Mononuclear cell (primary cell): ENCODE data around the gene RASSF5. TPM values are rescaled to one million over a fixed set of nuclear protein-coding genes. Genes with fewer than 3 reads are reported as not detected.
"Not testable (repeated sequence)": the region's sequence is repeated elsewhere in the genome, so short reads cannot be mapped to it uniquely, and the experiment has no call there.

Experiments
- H3K27me3 ChIP-seq: 2 replicates; pipeline ENCODE4 v1.6.0; 2011; ENCODE audit warnings: low read length, control low read depth; ENCODE audit not compliant: insufficient read depth
- H3K4me1 ChIP-seq: 2 replicates; pipeline ENCODE4 v1.5.1; 2011; ENCODE audit warnings: mild to moderate bottlenecking, low read length, control low read depth; ENCODE audit not compliant: insufficient read depth
- H3K4me3 ChIP-seq: 2 replicates; pipeline ENCODE4 v1.5.1; 2011; ENCODE audit warnings: mild to moderate bottlenecking, low read length, moderate library complexity
- H3K9me3 ChIP-seq: 2 replicates; pipeline ENCODE4 v1.5.1; 2011; ENCODE audit warnings: low read depth, mild to moderate bottlenecking, control low read depth, low read length
- total RNA-seq: library from RNA; depleted of rRNA; stranded (reverse); fragments of >200 nt; gene quantifications from one replicate; pipeline ENCODE4 v1.2.3, GENCODE V29; 2012

RASSF5 gene
- total RNA-seq, 1 donor: 209 TPM

DNA sequence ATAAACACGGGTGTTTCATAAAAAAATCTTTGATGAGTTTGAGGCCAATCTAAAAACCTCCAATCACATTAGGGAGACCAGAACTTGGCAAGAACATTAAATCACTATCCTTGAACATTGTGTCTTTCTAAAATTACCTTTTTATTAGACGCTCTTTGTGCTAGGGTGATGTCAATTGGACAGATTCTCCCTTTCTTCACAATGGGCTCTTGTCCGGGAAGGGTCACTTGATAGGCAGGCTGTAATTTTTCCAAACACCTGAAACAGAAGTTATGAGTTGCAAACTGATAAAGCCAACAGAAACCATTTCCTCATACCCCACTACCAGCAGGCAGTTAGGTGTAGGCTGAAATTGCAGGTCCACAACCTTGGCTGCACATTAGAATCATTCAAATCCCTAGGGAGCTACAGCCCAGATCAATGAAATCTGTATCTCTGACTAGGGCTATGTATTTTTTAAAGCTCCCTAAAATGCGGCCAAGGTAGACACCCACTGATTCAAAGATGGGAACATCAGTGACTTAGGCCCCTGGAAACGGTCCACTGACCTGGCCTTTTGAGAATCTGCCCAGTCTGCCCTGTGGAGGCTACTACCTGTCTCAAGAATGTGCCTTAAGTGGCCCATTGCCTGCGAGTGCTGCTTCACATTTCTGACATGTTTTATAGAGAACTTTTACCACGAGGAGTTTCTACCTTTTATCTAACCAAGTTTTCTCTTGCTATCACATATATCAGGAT lies 88.4 kb downstream of the RASSF5 start:
- Histone ChIP-seq H3K4me3 (no peak overlapping the region), H3K9me3 (no peaks in the 10 kb centered on the region), H3K27me3 (no peaks in the 10 kb centered on the region), H3K4me1 (peaks cover 7% of the 10 kb centered on the region)

DNA sequence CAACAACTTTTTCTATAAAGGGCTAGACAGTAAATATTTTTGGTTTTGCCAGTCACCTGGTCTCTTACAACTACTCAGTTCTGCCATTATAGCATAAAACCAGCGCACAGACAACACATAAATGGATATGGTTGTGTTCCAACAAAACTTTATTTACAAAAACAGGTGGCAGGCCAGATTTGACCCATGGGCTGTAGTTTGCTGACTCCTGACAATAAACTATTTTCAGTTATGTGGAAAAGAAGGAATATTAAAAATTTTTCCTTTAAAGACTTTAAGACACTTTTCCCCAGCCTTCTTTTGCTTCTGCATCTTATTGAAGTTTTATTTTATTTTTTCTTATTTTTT lies 89.0 kb downstream of the RASSF5 start:
- no peaks in the 10 kb centered on the region for H3K9me3 ChIP-seq
- no peak overlapping the region for H3K4me3 ChIP-seq
- H3K27me3 ChIP-seq: no peaks in the 10 kb centered on the region
- peaks cover 1% of the 10 kb centered on the region for H3K4me1 ChIP-seq

DNA sequence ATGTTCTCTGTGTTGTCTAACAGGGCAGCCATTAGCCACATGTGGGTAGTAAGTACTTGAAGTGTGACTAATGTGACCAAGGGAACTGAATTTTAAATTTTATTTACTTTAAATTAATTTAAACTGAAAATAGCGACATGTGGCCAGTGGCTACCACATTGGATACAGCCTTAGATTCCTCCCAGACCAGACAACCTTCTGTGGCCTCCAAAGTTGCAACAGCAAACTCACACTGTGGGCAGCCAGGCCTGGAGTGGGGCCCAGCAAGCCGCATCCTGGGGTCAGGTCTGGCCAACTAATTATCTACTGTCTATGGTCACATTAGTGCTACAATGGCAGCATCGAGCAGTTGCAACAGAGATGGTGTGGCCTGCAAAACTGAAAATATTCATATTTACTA lies 93.2 kb downstream of the RASSF5 start:
- Histone ChIP-seq H3K4me3 (no peak overlapping the region), H3K27me3 (no peaks in the 10 kb centered on the region), H3K9me3 (no peaks in the 10 kb centered on the region), H3K4me1 (no peaks in the 10 kb centered on the region)

DNA sequence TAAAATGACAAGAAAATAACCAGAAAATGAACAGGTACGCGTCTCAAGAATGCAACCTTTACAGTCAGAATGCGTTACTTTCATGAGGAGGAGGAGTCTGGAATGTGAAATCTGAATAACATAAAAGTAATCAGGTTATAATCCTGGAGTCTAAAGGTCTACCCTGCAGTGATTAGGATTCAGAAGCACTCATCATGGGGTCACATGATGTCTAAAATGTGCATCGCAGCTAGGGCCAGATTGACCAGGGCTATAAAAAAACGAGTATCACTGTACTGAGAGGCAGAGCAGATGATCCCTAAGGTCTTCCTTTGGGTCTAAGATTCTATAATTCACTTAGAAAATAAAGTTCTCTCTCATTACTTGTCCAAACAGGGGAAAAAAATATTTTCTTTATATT lies 97.5 kb downstream of the RASSF5 start:
- H3K27me3 ChIP-seq: no peaks in the 10 kb centered on the region
- H3K9me3 ChIP-seq: no peaks in the 10 kb centered on the region
- peaks cover 3% of the 10 kb centered on the region for H3K4me1 ChIP-seq
- H3K4me3 ChIP-seq: no peak overlapping the region

DNA sequence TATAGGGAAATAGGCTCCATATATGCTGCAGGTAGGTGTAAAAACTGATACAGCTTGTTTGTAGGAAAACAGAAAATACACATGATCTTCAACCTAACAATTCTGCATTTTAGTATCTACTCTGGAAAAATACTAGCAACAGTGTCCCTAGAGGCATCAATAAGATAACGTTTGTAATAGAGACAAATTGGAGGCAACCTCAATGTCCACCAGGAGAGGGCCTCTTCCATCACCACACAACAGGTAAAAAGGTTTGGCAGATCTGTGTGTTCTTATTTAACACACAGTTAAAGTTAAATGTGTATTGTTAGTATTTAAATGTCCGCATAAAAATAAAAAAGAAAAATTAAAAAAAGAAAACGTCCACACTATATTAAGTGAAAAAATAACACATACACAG lies 99.5 kb downstream of the RASSF5 start:
- Histone ChIP-seq H3K4me1 (peaks cover 12% of the 10 kb centered on the region), H3K27me3 (no peaks in the 10 kb centered on the region), H3K9me3 (no peaks in the 10 kb centered on the region)

DNA sequence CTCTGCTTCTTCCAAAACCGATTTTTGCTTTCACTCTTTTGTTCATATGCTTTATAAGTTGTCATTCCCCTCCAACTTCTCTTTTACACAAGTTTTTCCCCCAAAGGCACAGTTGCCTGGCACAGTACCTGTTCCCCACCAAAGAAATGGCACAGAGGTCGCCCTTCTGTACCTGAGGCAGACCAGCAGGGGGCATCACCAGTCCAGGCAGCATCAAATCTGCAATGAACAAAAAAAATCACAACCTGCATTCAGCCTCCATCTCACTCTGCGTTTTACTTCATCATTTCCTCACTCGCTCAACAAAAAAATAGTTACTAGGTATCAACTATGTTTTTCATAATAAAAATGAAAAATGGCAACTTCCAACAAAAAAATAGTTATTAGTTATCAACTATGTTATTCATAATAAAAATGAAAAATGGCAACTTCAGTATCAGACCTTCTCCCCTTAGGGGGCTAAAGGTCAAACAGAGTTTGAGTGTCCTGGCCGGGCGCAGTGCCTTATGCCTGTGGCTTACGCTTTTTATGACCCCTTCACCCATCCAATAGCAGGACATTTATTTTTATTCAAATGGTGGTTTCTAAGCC lies 100.9 kb downstream of the RASSF5 start:
- Histone ChIP-seq H3K9me3 (no peaks in the 10 kb centered on the region), H3K4me3 (no peak overlapping the region), H3K4me1 (peaks cover 19% of the 10 kb centered on the region), H3K27me3 (no peaks in the 10 kb centered on the region)

More for the DNA sequence above, 99.5 kb downstream of the RASSF5 start:
- H3K4me3 ChIP-seq: no peak overlapping the region

DNA sequence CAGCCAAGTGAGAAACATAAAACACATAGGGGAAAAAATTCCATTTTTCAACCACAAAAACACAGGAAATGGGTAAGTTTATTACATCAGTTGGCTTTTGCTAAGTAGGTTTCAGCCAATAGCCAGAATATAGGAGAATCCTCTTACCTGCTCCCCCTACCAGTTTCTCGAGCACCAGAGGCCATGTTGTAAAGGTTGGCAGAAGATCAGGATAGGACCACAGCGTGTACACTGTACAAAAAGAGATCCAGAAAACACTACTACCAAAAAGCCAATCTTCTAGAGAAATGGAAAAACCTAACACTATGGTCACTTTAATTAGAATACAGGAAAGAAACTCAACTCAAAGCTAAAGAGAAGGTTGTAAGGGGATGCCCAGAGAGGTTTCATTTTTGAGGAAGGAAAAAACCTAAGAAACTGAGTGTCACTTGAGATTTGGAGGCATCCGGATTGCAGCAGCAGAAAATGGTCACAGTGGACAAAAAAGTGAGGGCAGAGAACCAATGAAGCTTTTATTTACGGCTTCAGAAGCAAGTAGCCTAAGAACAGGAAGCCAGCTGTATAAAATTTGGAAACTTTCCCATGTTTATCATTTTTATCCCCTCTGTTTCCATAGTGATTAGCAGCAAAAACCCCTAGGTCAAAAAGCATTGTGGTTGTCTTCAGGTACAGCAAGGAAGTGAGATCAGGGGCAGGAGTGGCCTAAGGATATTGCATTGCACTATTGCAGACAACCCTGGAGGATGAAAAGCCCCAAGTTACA lies 102.1 kb downstream of the RASSF5 start:
- H3K9me3 ChIP-seq: no peaks in the 10 kb centered on the region
- peaks cover 19% of the 10 kb centered on the region for H3K4me1 ChIP-seq
- H3K27me3 ChIP-seq: no peaks in the 10 kb centered on the region
- no peak overlapping the region for H3K4me3 ChIP-seq

DNA sequence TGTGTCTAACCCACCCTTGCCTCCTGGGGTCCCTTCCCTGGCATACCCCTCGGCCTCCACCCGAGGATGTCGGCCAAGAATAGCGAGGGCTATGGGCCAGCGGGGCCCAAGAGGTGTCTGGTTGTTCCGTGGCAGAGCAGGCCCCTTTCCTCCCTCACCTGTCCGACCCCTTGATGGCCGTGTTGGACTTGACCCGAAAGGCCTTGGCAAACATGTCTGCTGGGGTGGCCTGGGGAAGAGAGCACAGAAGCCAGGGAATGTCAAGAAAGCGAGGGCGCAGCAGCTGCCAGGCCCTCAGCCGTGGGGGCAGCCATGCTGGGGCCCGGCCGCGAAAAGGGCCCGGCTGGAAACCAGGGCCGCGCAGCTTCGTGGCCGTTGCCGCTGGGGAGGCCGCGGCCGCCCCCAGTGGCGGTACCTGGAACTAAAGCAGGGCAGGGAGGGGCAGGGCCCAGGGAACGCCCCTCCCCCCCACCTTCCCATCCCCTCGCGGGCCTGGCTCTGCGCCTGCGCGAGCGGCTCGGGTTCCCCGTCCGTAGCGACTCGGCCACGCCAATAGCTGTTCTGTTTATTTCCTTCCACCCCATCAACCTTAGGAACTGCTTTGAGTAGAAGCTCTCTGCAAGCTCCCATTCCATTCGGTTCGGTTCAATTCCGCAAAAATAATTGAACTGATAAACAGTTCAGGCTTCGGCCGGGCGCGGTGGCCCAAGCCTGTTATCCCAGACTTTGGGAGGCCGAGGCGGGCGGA lies 105.0 kb downstream of the RASSF5 start, which contains the start of gene EIF2D:
Gene EIF2D, minus strand, starts transcription at position 337 of the 748 bp plus-strand sequence. Its CDS starts 123 bp downstream, at position 214.
- peak within 1 kb of the TSS; percentile 74 for H3K4me3 ChIP-seq
- no peaks in the 10 kb centered on the region for H3K9me3 ChIP-seq
- H3K27me3 ChIP-seq: no peaks in the 10 kb centered on the region
- peaks cover 19% of the 10 kb centered on the region for H3K4me1 ChIP-seq

DNA sequence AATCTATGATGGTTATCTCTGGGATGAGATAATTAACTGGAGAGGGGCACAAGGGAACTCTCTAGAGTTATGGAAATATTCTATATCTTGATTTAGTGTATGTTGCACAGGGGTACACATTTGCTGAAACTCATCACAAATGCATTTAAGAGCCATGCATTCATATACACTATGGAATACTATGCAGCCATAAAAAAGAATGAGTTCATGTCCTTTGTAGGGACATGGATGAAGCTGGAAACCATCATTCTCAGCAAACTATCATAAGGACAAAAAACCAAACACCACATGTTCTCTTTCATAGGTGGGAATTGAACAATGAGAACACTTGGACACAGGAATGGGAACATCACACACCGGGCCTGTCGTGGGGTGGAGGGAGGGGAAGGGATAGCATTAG lies 119.1 kb downstream of the RASSF5 start:
- not testable (repeated sequence) for H3K4me3 ChIP-seq, H3K4me1 ChIP-seq, H3K27me3 ChIP-seq, H3K9me3 ChIP-seq

DNA sequence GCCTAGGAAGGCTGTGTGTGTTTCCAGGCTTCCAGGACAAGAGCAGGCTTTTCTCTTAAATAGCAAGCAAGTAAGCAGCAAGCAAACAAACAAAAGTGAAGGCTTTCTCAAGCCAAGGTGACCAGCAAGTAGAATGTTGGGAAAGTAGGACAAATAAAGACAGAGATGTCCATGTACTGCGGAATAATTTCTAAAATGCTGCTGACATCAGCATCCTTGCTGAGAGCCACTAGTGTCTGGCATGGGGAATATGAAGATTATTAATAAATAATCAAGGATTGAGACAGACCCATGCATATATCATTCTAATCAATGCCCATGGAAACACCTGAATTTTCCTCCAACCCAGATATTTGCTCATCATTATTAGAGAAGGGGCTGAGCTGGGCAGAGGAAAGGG lies 121.6 kb downstream of the RASSF5 start:
- no peak overlapping the region for H3K4me3 ChIP-seq

DNA sequence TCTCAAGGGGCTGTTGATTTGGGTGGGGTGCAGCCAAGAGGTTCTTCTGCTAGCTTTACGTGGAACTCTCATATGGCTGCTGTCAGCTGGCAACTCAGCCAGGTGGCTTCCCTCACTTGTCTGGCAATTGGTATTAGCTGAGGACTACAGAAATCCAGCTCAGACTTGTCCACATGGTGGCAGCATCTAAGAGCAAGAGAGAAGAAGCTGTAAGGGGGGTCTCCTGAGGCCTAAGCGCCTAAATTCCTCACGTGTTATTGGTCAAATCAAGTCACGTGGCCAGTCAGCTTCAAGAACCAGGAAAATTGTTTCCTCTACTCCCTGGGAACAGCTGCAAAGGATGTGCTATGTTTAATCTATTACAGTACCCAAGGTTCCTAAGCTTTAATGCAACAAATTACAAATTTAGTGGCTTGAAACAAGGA lies 123.8 kb downstream of the RASSF5 start:
- peaks cover 8% of the 10 kb centered on the region for H3K27me3 ChIP-seq
- H3K4me3 ChIP-seq: no peak overlapping the region
- no peaks in the 10 kb centered on the region for H3K9me3 ChIP-seq

More for the DNA sequence above, 121.6 kb downstream of the RASSF5 start:
- no peaks in the 10 kb centered on the region for H3K4me1 ChIP-seq
- H3K9me3 ChIP-seq: no peaks in the 10 kb centered on the region
- H3K27me3 ChIP-seq: peaks cover 5% of the 10 kb centered on the region

DNA sequence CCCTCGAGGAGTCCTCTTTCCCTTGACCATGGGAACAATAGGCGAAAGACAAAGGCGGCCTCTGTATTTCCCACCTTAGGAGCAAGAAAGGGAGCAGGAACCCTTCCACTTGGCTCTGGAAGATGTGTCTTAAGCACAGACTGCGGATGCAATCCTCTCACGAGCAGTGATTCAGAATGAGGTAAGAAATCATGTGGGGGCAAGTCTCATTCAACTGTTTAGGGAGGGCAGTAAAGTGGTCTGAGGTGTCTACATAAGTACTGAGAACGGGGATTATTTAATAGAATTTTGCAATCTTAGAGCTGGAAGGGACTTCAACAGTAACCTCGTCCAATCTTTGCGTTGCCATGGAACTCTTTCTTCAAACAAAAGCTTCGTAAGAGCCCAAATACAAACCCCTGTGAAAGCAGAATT lies 126.4 kb downstream of the RASSF5 start:
- peaks cover 17% of the 10 kb centered on the region for H3K27me3 ChIP-seq
- no peak overlapping the region for H3K4me3 ChIP-seq

More for the DNA sequence above, 123.8 kb downstream of the RASSF5 start:
- peaks cover 18% of the 10 kb centered on the region for H3K4me1 ChIP-seq

DNA sequence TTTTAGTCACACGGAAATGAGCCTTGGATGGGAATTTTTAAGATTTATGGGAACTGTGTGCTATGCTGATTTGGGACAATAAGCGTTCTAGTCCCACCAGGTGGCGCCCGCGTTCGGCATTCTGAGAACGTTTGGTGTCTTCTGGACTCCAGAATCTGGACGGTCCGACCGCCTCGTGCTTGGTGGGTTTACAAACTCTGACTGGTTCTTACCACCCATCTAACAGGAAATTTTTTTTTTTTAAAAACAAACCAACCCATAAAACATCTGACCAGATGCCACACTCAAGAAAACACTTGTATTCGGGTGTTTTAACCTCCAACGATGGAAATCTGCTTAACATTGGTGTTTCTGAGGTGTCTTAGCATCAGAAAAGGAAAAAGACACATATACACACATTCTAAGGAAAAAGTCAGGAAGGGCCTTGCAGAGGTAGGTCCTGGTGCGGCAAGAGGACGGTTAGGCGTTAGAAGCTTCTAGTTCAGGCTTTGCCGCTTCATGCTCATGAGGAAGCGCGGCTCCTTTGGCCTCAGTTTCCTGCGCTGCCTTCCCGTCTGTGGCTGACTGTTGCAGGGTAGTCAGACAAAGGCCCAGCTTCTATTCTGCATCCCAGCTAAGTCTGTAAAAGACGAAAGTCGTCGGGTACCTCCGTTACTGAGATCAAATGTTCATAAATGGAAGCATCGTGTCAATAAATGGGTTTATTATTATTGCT lies 127.2 kb downstream of the RASSF5 start:
- peaks cover 17% of the 10 kb centered on the region for H3K27me3 ChIP-seq
- H3K9me3 ChIP-seq: no peaks in the 10 kb centered on the region
- peaks cover 19% of the 10 kb centered on the region for H3K4me1 ChIP-seq
- peak overlapping the region; percentile 50 for H3K4me3 ChIP-seq

More for the DNA sequence above, 126.4 kb downstream of the RASSF5 start:
- Histone ChIP-seq H3K4me1 (peaks cover 19% of the 10 kb centered on the region), H3K9me3 (no peaks in the 10 kb centered on the region)
